ENCODE measurements around the gene EGR1.

Gene EGR1

GRCh38 chr5:138465261-138466124 is at the start of gene EGR1:
Gene EGR1 (plus strand): TSS chr5:138465479. CDS start chr5:138465762, 283 bp downstream.
- peak; percentile 95 for DNase-seq

GRCh38 chr5:138418444-138418843 is 46.8 kb upstream of the EGR1 start:
- no peak for DNase-seq

- no peak for DNase-seq
Measured at GRCh38 chr5:138425079-138425478, 40.2 kb upstream of the EGR1 start.

GRCh38 chr5:138435943-138436342 is 29.3 kb upstream of the EGR1 start:
- no peak for DNase-seq

- DNase-seq, result no peak
Measured at GRCh38 chr5:138438003-138438723, 27.1 kb upstream of the EGR1 start.

GRCh38 chr5:138438724-138439476 is 26.4 kb upstream of the EGR1 start, which contains the start of gene REEP2:
Gene REEP2 (plus strand): TSS chr5:138439057. CDS start chr5:138439209, 152 bp downstream.
- peak; percentile 57 for DNase-seq

- peak; percentile 44 for DNase-seq
Measured at GRCh38 chr5:138439477-138440158, 25.7 kb upstream of the EGR1 start.

- DNase-seq, result no peak
Measured at GRCh38 chr5:138440159-138441073, 24.9 kb upstream of the EGR1 start.

GRCh38 chr5:138441221-138441620 is 24.1 kb upstream of the EGR1 start:
- DNase-seq, result no peak

- no peak for DNase-seq
Measured at GRCh38 chr5:138444078-138444773, 21.1 kb upstream of the EGR1 start.

- no peak for DNase-seq
Measured at GRCh38 chr5:138444774-138445546, 20.3 kb upstream of the EGR1 start.

GRCh38 chr5:138445547-138446271 is 19.6 kb upstream of the EGR1 start:
- DNase-seq, result no peak

- no peak for DNase-seq
Measured at GRCh38 chr5:138448070-138448469, 17.2 kb upstream of the EGR1 start.

GRCh38 chr5:138448481-138449398 is 16.5 kb upstream of the EGR1 start:
- peak; percentile 92 for DNase-seq

GRCh38 chr5:138449501-138450239 is 15.6 kb upstream of the EGR1 start:
- peak; percentile 71 for DNase-seq

GRCh38 chr5:138450971-138451370 is 14.3 kb upstream of the EGR1 start:
- DNase-seq, result no peak

GRCh38 chr5:138452720-138453119 is 12.6 kb upstream of the EGR1 start:
- DNase-seq, result no peak

All from NCI-H1092 treated with DMSO at 0.1 percent for 48 hours (cell line).